ENCODE data around the gene HSFX3. TPM values are rescaled to one million over a fixed set of nuclear protein-coding genes. Genes with fewer than 3 reads are reported as not detected.
"Not testable (repeated sequence)": the region's sequence is repeated elsewhere in the genome, so short reads cannot be mapped to it uniquely, and the experiment has no call there.

Gene HSFX3, protein sequence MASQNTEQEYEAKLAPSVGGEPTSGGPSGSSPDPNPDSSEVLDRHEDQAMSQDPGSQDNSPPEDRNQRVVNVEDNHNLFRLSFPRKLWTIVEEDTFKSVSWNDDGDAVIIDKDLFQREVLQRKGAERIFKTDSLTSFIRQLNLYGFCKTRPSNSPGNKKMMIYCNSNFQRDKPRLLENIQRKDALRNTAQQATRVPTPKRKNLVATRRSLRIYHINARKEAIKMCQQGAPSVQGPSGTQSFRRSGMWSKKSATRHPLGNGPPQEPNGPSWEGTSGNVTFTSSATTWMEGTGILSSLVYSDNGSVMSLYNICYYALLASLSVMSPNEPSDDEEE
- not detected for total RNA-seq

DNA sequence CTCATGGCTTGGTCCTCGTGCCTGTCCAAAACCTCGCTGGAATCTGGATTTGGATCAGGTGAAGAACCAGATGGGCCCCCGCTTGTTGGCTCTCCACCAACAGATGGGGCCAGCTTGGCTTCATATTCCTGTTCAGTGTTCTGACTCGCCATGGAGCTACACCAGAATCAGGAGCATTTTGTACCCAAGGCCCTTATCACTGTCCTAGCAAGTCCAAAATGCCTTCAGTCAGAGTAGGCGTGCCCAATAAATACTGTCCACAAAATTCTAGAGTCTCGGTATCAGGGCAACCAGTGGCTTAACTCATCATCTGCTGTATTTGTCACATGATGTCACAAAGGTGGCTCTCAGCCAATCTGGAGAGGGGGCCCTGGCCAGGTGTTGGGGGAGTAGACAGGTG, at the start of gene HSFX3:
Gene HSFX3 (minus strand): TSS at position 224 of the 400 bp plus-strand sequence. CDS start 72 bp downstream, at position 152.
- not testable (repeated sequence) for ATAC-seq (ENCODE audit: low FRiP score); DNase-seq (ENCODE audit: low spot score)

DNA sequence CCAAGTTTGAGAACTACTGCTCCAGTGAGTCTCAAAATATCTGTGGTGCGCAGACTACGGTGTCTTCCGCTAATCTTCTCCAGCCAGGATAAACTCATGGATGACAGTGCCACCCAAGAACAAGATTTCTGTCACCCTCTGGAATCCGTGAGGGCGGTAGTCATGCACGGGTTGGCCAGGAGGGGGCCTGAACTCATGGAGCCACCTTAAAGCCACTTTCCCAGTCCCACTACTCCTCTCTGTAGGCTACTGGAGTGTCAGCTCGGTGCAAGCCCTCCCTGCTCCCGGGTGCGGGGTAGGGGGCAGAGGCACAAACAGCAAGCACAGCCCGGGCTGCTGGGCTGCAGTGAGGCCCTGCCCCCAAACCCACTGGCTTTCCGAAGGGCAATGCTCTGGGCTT, 48.9 kb upstream of the HSFX3 start:
- ATAC-seq (ENCODE audit: low FRiP score); DNase-seq (ENCODE audit: low spot score): not testable (repeated sequence)

DNA sequence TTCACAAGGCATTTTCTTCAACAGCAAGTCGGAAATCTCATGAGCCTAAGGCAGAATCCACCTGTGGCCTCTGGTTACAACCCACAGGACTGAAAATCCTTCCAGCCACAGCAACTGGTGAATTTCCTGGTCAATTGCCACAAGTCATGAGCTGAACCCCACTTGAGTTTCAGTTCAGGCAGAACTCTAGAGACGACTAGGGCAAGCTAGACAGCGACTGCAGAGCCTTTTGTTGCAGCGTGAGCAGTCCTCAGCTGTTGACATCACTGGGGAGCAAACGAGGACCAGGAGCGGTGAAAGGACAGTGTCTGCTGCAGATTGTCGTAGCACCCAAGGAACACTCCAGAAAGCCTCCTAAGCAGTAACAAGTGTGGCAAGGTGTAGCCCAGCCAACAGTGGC, 46.2 kb upstream of the HSFX3 start:
- not testable (repeated sequence) for ATAC-seq (ENCODE audit: low FRiP score); DNase-seq (ENCODE audit: low spot score)

DNA sequence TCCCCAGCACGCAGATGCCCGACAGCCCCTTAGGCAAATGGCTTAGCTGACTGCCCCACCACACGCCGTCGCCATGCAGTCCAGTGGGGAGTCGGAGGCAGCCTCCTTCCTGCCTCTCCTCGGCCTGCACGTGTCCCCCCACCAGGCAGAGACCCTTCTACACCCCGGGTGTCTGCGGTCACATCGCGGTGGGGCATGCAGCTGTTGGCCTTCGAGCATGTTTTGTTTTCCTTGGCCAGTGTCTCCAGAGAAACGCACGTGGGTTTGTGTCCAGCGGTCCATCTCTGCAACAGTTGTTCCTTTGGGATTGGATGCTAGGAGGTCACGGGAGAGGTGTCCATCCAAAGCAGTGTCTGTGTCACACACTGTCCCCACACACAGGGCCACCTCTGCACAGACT, 45.5 kb upstream of the HSFX3 start, which contains the start of gene HSFX2:
Gene HSFX2 (minus strand): TSS at position 101 of the 400 bp plus-strand sequence. CDS start 614 bp downstream, outside the sequence.
- not testable (repeated sequence) for ATAC-seq (ENCODE audit: low FRiP score); DNase-seq (ENCODE audit: low spot score)

DNA sequence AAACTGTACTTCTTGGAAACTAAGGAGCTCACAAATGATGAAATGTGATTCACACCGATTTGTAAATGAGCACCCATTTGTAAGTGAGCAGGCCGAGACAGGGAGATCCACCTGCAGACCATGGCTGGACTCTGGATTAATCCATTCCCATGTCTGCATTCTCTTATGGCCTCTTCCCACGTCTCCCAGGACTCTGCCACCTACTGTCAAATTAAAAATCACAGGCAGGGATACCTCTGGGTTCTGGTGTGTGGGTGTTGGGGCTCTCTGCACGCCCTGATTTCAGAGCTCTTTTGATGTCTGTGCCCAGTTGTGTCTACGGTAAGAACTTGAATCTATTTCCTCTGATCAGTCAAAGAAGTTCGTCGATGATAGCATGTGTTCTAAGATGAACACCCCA, 41.3 kb upstream of the HSFX3 start:
- not testable (repeated sequence) for DNase-seq (ENCODE audit: low spot score); ATAC-seq (ENCODE audit: low FRiP score)

DNA sequence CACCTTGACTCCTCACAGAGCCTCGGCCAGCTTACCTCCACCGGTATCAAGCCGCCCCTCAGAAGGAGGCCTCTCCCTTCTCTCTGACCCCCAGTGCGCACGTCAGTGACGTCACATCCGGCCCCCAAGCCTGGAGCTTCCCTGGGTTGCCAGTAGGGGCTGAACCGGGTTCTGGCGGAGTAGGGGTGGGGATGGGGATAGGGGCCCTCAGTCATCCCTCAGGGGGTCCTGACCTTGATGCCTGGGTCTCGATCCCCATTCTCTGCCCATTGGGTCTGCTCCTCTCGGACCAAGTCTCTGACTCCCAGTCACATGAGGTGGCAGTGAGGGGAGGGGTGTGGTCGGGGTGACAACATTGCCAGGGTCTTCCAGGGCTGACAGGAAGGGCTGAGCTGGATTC, 37.6 kb upstream of the HSFX3 start, which contains the start of gene MAGEA9B:
Gene MAGEA9B (minus strand): TSS at position 101 of the 400 bp plus-strand sequence. CDS start 4,280 bp downstream, outside the sequence.
- not testable (repeated sequence) for DNase-seq (ENCODE audit: low spot score); ATAC-seq (ENCODE audit: low FRiP score)

DNA sequence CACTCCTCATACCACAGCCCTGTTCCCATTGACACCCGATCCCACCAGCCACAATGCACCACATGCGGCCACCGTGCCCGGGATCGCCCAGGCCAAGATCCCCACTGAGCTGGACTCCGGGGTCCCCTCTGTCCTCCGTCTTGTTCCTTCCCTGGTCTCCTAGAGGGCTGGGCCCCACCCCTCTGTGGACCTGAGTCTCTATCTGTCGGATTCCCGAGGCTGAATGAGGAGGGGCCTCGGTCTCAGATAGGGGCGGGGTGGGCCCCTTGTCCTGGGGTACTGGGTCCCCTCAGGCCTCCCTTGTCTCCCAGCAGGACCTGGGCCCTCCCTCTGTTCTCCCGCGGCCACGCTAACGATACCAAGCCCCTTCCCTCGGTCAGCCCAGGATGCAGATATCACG, 35.9 kb upstream of the HSFX3 start:
- DNase-seq (ENCODE audit: low spot score); ATAC-seq (ENCODE audit: low FRiP score): not testable (repeated sequence)

DNA sequence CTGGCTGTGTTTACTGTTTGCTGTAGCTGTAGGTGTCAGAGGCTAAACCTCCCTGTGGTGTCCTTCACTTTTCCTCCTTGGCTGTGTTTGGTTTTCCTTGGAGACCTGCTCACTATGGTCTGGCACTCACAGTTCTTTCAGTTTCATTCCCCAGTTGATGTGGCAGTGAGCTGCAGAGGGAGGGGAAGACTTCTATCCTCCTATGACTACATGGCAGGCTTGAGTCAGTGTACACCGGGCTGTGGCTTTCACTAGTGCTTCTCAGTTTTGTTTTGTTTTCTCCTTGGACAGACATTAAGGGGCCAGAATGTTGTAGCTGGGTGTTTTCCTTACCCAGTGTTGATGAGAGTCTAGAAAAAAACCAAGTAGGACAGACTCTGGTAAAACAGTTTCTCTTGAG, 23.7 kb upstream of the HSFX3 start:
- DNase-seq (ENCODE audit: low spot score); ATAC-seq (ENCODE audit: low FRiP score): not testable (repeated sequence)

DNA sequence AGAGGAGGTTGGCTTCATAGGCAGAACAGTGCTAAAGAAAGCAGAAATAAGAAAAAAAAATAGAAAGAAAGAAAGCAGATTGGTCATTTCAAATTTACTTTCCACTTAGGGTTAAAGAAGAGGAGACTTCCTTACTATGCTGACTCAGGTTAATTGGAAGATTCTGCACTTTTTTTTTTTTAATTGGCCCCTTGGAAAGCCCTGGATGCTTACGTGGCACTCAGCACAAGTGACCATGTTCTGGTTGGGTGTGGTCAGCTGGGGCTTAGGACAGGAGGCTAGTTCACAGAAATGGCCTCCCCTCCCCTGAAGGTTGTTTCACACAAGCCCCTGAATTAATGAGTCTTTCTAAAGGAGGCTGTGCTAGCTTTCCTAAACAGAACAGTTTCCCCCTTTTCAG, 23.0 kb upstream of the HSFX3 start:
- TF ChIP-seq, protein P1, sequence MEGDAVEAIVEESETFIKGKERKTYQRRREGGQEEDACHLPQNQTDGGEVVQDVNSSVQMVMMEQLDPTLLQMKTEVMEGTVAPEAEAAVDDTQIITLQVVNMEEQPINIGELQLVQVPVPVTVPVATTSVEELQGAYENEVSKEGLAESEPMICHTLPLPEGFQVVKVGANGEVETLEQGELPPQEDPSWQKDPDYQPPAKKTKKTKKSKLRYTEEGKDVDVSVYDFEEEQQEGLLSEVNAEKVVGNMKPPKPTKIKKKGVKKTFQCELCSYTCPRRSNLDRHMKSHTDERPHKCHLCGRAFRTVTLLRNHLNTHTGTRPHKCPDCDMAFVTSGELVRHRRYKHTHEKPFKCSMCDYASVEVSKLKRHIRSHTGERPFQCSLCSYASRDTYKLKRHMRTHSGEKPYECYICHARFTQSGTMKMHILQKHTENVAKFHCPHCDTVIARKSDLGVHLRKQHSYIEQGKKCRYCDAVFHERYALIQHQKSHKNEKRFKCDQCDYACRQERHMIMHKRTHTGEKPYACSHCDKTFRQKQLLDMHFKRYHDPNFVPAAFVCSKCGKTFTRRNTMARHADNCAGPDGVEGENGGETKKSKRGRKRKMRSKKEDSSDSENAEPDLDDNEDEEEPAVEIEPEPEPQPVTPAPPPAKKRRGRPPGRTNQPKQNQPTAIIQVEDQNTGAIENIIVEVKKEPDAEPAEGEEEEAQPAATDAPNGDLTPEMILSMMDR (IDR thresholded peaks at IDR 0.05), result no peak
- DNase-seq (ENCODE audit: low spot score) (no peak), ATAC-seq (ENCODE audit: low FRiP score) (no peak)

DNA sequence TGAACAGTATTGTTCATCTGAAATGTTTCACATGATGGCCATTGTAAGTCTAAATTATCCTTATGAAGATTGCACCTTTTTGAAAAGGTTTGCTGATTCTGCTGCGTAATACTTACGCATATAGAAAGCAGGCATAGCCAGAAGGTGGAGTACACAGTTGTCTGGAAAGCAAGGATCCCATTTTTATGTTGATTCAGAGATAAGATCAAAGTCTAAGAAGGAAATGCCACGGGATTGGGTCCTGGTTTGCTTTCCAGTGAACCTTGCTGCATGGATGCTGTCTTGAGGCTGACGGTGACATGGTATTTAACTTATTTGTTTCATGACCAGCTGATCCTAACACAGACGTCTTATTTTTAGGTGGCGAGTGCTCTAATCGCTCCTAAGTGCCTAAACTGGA, 22.0 kb upstream of the HSFX3 start:
- TF ChIP-seq, protein P1 (IDR thresholded peaks at IDR 0.05), result no peak
- no peak for ATAC-seq (ENCODE audit: low FRiP score)
- DNase-seq (ENCODE audit: low spot score), result no peak

DNA sequence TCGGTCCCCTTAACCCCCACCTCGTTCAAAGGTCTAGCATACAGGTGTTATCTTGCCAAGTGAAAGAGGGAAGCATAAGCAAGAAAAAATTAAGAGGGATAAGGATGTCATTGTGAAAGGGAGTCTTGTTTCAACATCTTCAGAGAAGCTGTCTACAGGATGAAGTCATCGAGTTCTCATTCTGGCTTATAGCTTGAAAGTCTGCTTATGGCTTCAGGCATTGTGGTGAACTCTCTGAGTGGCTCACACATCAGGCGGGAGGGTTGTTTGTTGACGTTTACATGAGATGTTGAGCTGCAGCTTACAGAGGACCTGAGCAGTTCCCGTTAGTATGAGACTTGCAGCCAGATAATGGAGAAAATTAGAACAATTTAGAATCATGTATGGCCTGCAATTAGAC, 20.9 kb upstream of the HSFX3 start:
- no peak for DNase-seq (ENCODE audit: low spot score)
- no peak for ATAC-seq (ENCODE audit: low FRiP score)
- TF ChIP-seq, protein P1 (IDR thresholded peaks at IDR 0.05), result no peak

All from omental fat pad (tissue), 4 donors.